Natural killer cell (primary cell): ENCODE results near the gene GLI3. TPM values are rescaled to one million over a fixed set of nuclear protein-coding genes. Genes with fewer than 3 reads are reported as not detected.

Experiments
- ATAC-seq, 3 donors: fragments of 150-1000 bp in 2 of 3; fragments of 200-7000 bp in 1 of 3; cut with Tn5 transposase; 1 replicate in 1 of 3; 2 replicates in 2 of 3; pipeline ENCODE4 v1.10.0; 2021; ENCODE audit warnings: mild to moderate bottlenecking in 2 of 3, moderate library complexity in 2 of 3
- DNase-seq, 2 donors: peaks; one replicate each; pipeline versions ENCODE4 v3.0.0 to v3.0.0-alpha.2; 2013 to 2021; ENCODE audit warnings: mixed read lengths in 1 of 2
- H3K27ac ChIP-seq: one replicate; pipeline ENCODE4 v1.5.1; 2013; ENCODE audit warnings: mild to moderate bottlenecking, low read length
- H3K27me3 ChIP-seq: one replicate; pipeline ENCODE4 v1.6.1; 2013; ENCODE audit warnings: low read length; ENCODE audit not compliant: control insufficient read depth, insufficient read depth
- H3K36me3 ChIP-seq: one replicate; pipeline ENCODE4 v1.6.1; 2013; ENCODE audit warnings: low read length; ENCODE audit not compliant: control insufficient read depth, insufficient read depth
- H3K4me1 ChIP-seq: one replicate; pipeline ENCODE4 v1.6.1; 2013; ENCODE audit warnings: low read length; ENCODE audit not compliant: control insufficient read depth, insufficient read depth
- H3K4me3 ChIP-seq: one replicate; pipeline ENCODE4 v1.5.1; 2013; ENCODE audit warnings: low read length
- H3K9me3 ChIP-seq: one replicate; pipeline ENCODE4 v1.6.1; 2013; ENCODE audit warnings: low read length; ENCODE audit not compliant: control insufficient read depth, insufficient read depth
- H3K27ac Mint-ChIP-seq, 2 donors: one replicate each; pipeline ENCODE4 v1.8.0; 2022; ENCODE audit warnings: mild to moderate bottlenecking in 2 of 2, mixed read lengths in 2 of 2, moderate library complexity in 1 of 2
- H3K27me3 Mint-ChIP-seq, 2 donors: one replicate each; pipeline ENCODE4 v1.8.0; 2022; ENCODE audit warnings: low read depth in 2 of 2, mixed read lengths in 2 of 2
- H3K36me3 Mint-ChIP-seq: one replicate; pipeline ENCODE4 v1.8.0; 2022; ENCODE audit warnings: mixed read lengths
- H3K4me1 Mint-ChIP-seq, 2 donors: one replicate each; pipeline ENCODE4 v1.8.0; 2022; ENCODE audit warnings: mixed read lengths in 2 of 2
- H3K4me3 Mint-ChIP-seq: one replicate; pipeline ENCODE4 v1.8.0; 2022; ENCODE audit warnings: mild to moderate bottlenecking, moderate library complexity, mixed read lengths
- H3K9me3 Mint-ChIP-seq, 2 donors: one replicate each; pipeline ENCODE4 v1.8.0; 2022; ENCODE audit warnings: mixed read lengths in 2 of 2
- WGBS: methylation state at CpG from one replicate; pipeline ENCODE4 v1.1.7; 2013; ENCODE audit warnings: missing lambda C conversion rate; ENCODE audit not compliant: insufficient coverage; 5-methylcytosine and 5-hydroxymethylcytosine counted together
- intact Hi-C: fragments of 100-400 bp; cut with micrococcal nuclease; formaldehyde crosslinking; loops from one replicate; pipeline ENCODE4 v1.14.2; 2022
- total RNA-seq, 4 donors: library from RNA; stranded (reverse); fragments of 120-200 nt in 1 of 4; gene quantifications; one replicate each; pipeline versions ENCODE4 v1.2.3 to v1.2.4, GENCODE V29; 2013 to 2022
- TF ChIP-seq, protein P1 (sequence below): fragments of 200-600 bp; IDR thresholded peaks from one replicate; pipeline ENCODE4 v1.8.0; 2022; ENCODE audit warnings: antibody characterized with exemption

The GLI3 gene
- total RNA-seq, 3 donors from 2014 or later (not counting 1 experiment from before 2014, with no cell fraction given) = 2.9 to 4.7 (median 3.1) TPM

DNA sequence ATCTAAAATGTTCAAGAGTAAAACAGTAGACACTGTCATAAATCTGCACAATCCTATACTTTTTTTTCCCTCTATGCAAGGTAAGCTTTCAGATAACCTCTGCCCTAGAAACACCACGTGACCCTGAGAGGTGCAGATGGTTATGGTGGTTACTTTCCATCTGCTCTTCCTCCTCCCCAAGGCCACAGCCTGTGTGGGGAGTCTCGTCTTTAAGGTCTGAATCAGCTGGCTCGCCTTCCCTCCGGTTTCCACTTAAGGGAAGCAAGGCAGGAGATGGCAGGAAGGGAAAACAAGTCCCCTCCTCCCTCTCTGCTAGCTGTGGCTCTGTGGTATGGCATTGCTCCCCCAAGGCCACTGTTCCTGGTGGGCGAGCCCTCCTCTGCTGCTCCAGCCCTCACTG lies 181.8 kb downstream of the GLI3 start:
- TF ChIP-seq, protein P1, sequence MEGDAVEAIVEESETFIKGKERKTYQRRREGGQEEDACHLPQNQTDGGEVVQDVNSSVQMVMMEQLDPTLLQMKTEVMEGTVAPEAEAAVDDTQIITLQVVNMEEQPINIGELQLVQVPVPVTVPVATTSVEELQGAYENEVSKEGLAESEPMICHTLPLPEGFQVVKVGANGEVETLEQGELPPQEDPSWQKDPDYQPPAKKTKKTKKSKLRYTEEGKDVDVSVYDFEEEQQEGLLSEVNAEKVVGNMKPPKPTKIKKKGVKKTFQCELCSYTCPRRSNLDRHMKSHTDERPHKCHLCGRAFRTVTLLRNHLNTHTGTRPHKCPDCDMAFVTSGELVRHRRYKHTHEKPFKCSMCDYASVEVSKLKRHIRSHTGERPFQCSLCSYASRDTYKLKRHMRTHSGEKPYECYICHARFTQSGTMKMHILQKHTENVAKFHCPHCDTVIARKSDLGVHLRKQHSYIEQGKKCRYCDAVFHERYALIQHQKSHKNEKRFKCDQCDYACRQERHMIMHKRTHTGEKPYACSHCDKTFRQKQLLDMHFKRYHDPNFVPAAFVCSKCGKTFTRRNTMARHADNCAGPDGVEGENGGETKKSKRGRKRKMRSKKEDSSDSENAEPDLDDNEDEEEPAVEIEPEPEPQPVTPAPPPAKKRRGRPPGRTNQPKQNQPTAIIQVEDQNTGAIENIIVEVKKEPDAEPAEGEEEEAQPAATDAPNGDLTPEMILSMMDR = no peak

DNA sequence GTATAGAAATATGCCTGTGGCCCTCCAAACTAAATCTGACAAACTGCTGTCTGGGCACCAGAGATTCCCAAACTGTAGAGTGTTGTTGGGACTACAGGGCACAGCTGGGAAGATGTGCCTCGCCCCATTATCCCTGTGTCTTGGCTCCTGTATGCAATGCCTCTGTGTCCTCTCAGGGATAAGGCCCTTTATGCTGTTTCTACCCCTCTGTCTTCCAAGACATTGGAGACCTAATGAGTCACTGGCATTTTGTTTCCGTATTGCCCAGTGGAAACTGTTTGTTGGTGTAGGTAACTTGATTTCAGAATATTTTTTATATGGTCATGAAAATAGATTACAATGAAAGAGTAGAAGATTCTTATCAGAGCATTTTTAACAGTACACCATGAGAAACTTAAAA lies 183.2 kb downstream of the GLI3 start:
- Mint-ChIP-seq H3K27me3 (peaks cover under 1 to 11% of the 10 kb centered on the region in 2 donors), H3K36me3 (no peaks in the 10 kb centered on the region), H3K4me1 (peaks cover 0 to 5% of the 10 kb centered on the region in 2 donors), H3K9me3 (no peaks in the 10 kb centered on the region), H3K27ac (no peak overlapping the region), H3K4me3 (no peak overlapping the region)
- H3K36me3 ChIP-seq = no peaks in the 10 kb centered on the region
- TF ChIP-seq, protein P1 = no peak
- no peaks in the 10 kb centered on the region for H3K9me3 ChIP-seq
- H3K27me3 ChIP-seq = no peaks in the 10 kb centered on the region
- H3K27ac ChIP-seq = no peak overlapping the region
- WGBS = 93% methylated on average over 2 of the region's 2 CpGs
- DNase-seq (no peak), ATAC-seq (no peak)
- no peaks in the 10 kb centered on the region for H3K4me1 ChIP-seq
- no peak overlapping the region for H3K4me3 ChIP-seq
- intact Hi-C loops = no loop called here

More for the DNA sequence above, 181.8 kb downstream of the GLI3 start:
- Mint-ChIP-seq H3K4me3 (no peak overlapping the region), H3K27me3 (peaks cover 0 to 11% of the 10 kb centered on the region in 2 donors), H3K4me1 (no peaks in the 10 kb centered on the region), H3K27ac (no peak overlapping the region), H3K9me3 (no peaks in the 10 kb centered on the region), H3K36me3 (no peaks in the 10 kb centered on the region)
- H3K4me3 ChIP-seq = no peak overlapping the region
- H3K27me3 ChIP-seq = no peaks in the 10 kb centered on the region
- H3K4me1 ChIP-seq = no peaks in the 10 kb centered on the region
- intact Hi-C loops = no loop called here
- H3K27ac ChIP-seq = no peak overlapping the region
- H3K9me3 ChIP-seq = no peaks in the 10 kb centered on the region
- DNase-seq = no peak
- 81% methylated on average over 4 of the region's 5 CpGs for WGBS
- no peak for ATAC-seq
- H3K36me3 ChIP-seq = no peaks in the 10 kb centered on the region

DNA sequence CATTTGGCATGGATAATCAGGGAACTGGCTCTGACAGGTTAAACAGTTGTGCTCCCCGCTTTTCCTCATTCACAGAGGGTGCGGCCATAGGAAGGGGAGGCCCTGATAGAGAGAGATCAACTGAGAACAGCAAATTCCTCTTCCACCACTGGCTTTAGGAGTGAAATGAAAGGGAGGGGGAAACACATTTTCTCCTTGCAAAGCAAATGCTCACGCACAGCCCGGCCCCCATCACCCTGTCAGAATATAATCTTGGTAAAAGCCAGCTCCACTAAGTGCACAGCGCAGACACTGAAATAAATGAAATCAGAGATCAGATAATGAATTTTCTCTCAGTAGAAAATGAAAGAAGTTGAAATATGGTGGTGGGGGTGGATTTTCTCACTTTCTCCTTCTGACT lies 187.2 kb downstream of the GLI3 start:
- Mint-ChIP-seq H3K27me3 (peaks cover 6 to 23% of the 10 kb centered on the region in 2 donors), H3K9me3 (no peaks in the 10 kb centered on the region), H3K4me3 (no peak overlapping the region), H3K27ac (no peak overlapping the region), H3K4me1 (peaks cover 0 to 5% of the 10 kb centered on the region in 2 donors), H3K36me3 (no peaks in the 10 kb centered on the region)
- H3K27ac ChIP-seq = no peak overlapping the region
- no peak for ATAC-seq
- no peaks in the 10 kb centered on the region for H3K27me3 ChIP-seq
- TF ChIP-seq, protein P1 = no peak
- no peaks in the 10 kb centered on the region for H3K36me3 ChIP-seq
- no peaks in the 10 kb centered on the region for H3K9me3 ChIP-seq
- H3K4me1 ChIP-seq = no peaks in the 10 kb centered on the region
- H3K4me3 ChIP-seq = no peak overlapping the region
- intact Hi-C loops = no loop called here
- 100% methylated on average over 2 of the region's 5 CpGs for WGBS
- no peak for DNase-seq

DNA sequence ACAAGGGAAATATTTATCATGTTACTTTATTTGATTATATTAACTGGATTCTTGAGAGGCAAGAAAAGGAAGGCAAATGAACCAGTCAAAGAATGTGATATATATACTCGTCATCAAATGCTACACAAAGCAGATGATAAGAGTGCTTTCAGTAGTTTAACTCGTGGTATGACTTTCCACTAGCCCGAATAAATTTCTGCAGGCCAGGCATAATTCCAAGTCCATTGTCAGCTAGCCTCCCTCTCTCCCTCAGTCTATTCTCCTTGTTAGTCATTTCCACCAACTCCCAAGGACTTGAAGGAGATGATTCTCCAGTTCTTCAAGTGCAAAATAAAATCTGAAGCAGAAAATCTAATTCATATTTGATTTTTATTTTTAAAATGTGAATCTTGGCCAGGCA lies 190.5 kb downstream of the GLI3 start:
- TF ChIP-seq, protein P1 = no peak
- Mint-ChIP-seq H3K27ac (no peak overlapping the region), H3K36me3 (no peaks in the 10 kb centered on the region), H3K4me3 (no peak overlapping the region), H3K27me3 (peaks cover 3 to 23% of the 10 kb centered on the region in 2 donors), H3K9me3 (no peaks in the 10 kb centered on the region), H3K4me1 (peaks cover 0 to 5% of the 10 kb centered on the region in 2 donors)
- no peaks in the 10 kb centered on the region for H3K9me3 ChIP-seq
- DNase-seq (no peak), ATAC-seq (no peak)
- intact Hi-C loops = no loop called here
- no peaks in the 10 kb centered on the region for H3K36me3 ChIP-seq
- H3K27me3 ChIP-seq = no peaks in the 10 kb centered on the region
- no peak overlapping the region for H3K27ac ChIP-seq
- 85% methylated on average over 3 of the region's 3 CpGs for WGBS
- H3K4me1 ChIP-seq = no peaks in the 10 kb centered on the region
- H3K4me3 ChIP-seq = no peak overlapping the region
